Measurements from ENCODE around the gene BDNF. TPM values are rescaled to one million over a fixed set of nuclear protein-coding genes. Genes with fewer than 3 reads are reported as not detected.
A peak's percentile ranks its signal among the peaks of the same experiment; 100 is the strongest.

BDNF gene
- total and polyA plus RNA-seq, 2 of the 8 experiments (the other 6 are each of a cell fraction or from before 2014, with no cell fraction given), result 2.4 to 5.4 TPM

DNA sequence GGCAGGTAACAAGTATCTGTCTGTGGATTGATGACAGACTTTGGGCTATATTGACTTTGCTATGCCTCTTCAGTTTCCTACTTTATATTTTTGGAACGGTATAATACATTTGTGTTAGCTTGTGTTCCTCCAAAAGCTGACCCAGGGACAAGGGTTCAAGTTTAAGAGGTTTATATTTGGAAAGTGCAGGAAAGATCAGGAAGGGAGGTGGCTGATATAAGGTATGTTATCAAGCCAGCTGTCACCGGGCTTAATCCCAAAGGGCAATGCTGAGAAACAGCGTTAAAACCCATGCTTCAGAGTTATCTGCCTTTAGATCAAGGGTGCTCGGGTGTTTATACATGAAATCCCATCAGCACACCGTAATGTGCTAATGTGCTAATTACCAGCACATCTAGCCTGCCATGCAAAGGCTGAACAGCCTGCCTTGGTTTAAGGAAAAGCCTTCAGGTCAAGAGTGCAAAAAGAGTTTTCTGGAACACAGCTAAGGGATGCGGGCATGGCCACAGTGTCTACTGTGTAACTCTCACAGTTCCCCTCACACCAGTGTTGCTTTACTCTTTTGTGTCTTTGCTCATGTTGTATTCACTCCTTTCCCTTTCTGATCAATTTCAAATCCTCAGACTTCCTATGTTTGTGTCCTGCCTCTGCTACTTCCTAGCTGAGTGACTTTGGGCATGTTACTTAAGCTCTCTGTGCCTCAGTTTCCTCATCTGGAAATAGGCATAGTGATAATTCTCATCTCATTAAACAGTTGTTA is 77.5 kb downstream of the BDNF start:
- Histone ChIP-seq H3K27ac (ENCODE audit: low read depth, low read length) (no peak overlapping the region), H2AK5ac (ENCODE audit: low read depth, low read length) (no peak overlapping the region), H3K23me2 (ENCODE audit: low read depth, low read length) (no peaks in the 10 kb centered on the region; the same call in 1 of the 2 replicates), H2BK12ac (ENCODE audit: low read depth, low read length) (no peak overlapping the region), H3K14ac (ENCODE audit: insufficient read length) (no peak overlapping the region), H3K27me3 (replicated peaks in 1 of 4; ENCODE audit: control insufficient read depth in 3 of 4, extremely low read depth in 1 of 4, insufficient read depth in 3 of 4, low read length in 3 of 4) (no peaks in the 10 kb centered on the region), H2BK5ac (ENCODE audit: low read depth, low read length) (no peak overlapping the region), H3K4me2 (ENCODE audit: insufficient read depth in 1 of 2, low read depth in 2 of 2, low read length in 2 of 2) (no peak overlapping the region; a peak in 1 of 4 replicates), H3K4me1 (replicated peaks in 1 of 4; ENCODE audit: control insufficient read depth in 3 of 4, insufficient read depth in 4 of 4, low read length in 3 of 4) (peaks cover 0 to 13% (median 1%) of the 10 kb centered on the region in 4 experiments; a peak in 3 of 7 replicates), H2BK20ac (ENCODE audit: low read length) (no peak overlapping the region), H3K4me3 (ENCODE audit: extremely low read depth in 1 of 4, insufficient read depth in 2 of 4, low read depth in 3 of 4, low read length in 4 of 4) (no peak overlapping the region), H4K91ac (replicated peaks; ENCODE audit: insufficient read length, low read length) (no peak overlapping the region), H3K18ac (ENCODE audit: extremely low read depth, low read length) (no peak overlapping the region), H3K9me3 (ENCODE audit: insufficient read depth in 2 of 2, low read depth in 1 of 2, low read length in 1 of 2) (no peaks in the 10 kb centered on the region), H2BK120ac (replicated peaks; ENCODE audit: low read depth, low read length) (no peak overlapping the region), H3K4ac (replicated peaks; ENCODE audit: insufficient read length, low read depth, low read length) (no peak overlapping the region), H4K8ac (ENCODE audit: extremely low read depth, insufficient read depth, low read length) (no peak overlapping the region), H3K36me3 (ENCODE audit: control insufficient read depth in 2 of 4, insufficient read depth in 4 of 4, low read length in 3 of 4) (peaks cover 30 to 94% (median 66%) of the 10 kb centered on the region in 4 experiments), H3K9ac (replicated peaks in 1 of 4; ENCODE audit: extremely low read depth in 1 of 4, low read depth in 3 of 4, low read length in 3 of 4) (no peak overlapping the region; a peak in 1 of 7 replicates), H2BK15ac (ENCODE audit: low read length) (no peak overlapping the region), H3K79me1 (ENCODE audit: low read depth, low read length) (peaks cover 9% of the 10 kb centered on the region; the same call in 1 of the 2 replicates), H4K5ac (ENCODE audit: insufficient read length, low read depth, low read length) (no peak overlapping the region), H3K79me2 (ENCODE audit: control insufficient read depth in 1 of 2, insufficient read depth in 2 of 2, low read length in 2 of 2) (peaks cover 0 to 18% of the 10 kb centered on the region in 2 experiments; a peak in 3 of 4 replicates), H2AFZ (ENCODE audit: low read length) (no peak overlapping the region), H3K23ac (ENCODE audit: insufficient read length) (no peak overlapping the region), H4K20me1 (replicated peaks in 1 of 2; ENCODE audit: control insufficient read depth in 1 of 2, insufficient read depth in 2 of 2, low read length in 2 of 2) (peaks cover 14 to 26% of the 10 kb centered on the region in 2 experiments), H3K56ac (replicated peaks; ENCODE audit: insufficient read length, low read depth, low read length) (no peak overlapping the region)
- no peak for DNase-seq (ENCODE audit: low read depth in 1 of 2, low spot score in 2 of 2)
- WGBS, 2 experiments (ENCODE audit: extremely low coverage in 1 of 2, insufficient coverage in 1 of 2, insufficient read length in 1 of 2, insufficient replicate concordance in 2 of 2, low coverage in 1 of 2, low lambda C conversion rate in 2 of 2, missing lambda C conversion rate in 1 of 2), result 93% methylated on average over 6 of the region's 6 CpGs; no CpG with 5 or more reads in 1 of the 2 experiments
- CTCF ChIA-PET (ENCODE audit: partially characterized antibody), result interaction anchor here (0.6 to 0.7 kb wide), 2 partner anchors 64 to 1422 kb away, joined by 3 read pairs; no protein-coding TSS in a partner anchor
- TF ChIP-seq POLR2A (IDR thresholded peaks at IDR 0.05; ENCODE audit: control extremely low read depth in 1 of 2, low read depth in 2 of 2, low read length in 2 of 2) (peak; percentile 55 to 82), SIRT6 (IDR thresholded peaks at IDR 0.05; ENCODE audit: low read length) (peak; percentile 15), POLR2AphosphoS5 (IDR thresholded peaks at IDR 0.05; ENCODE audit: low read depth, low read length) (peak; percentile 81), MAFK (IDR thresholded peaks at IDR 0.05; ENCODE audit: low read depth, low read length) (no peak), GABPA (IDR thresholded peaks at IDR 0.05; ENCODE audit: borderline replicate concordance, insufficient read depth, low read length) (no peak), CTBP2 (IDR thresholded peaks at IDR 0.05; ENCODE audit: borderline replicate concordance, insufficient read depth, insufficient read length, low read length) (no peak), NRF1 (IDR thresholded peaks at IDR 0.05; ENCODE audit: low read depth, low read length) (0 out of 2 replicates have a peak, but pooled peaks have one; percentile 7)
- TF ChIP-seq, protein P1, sequence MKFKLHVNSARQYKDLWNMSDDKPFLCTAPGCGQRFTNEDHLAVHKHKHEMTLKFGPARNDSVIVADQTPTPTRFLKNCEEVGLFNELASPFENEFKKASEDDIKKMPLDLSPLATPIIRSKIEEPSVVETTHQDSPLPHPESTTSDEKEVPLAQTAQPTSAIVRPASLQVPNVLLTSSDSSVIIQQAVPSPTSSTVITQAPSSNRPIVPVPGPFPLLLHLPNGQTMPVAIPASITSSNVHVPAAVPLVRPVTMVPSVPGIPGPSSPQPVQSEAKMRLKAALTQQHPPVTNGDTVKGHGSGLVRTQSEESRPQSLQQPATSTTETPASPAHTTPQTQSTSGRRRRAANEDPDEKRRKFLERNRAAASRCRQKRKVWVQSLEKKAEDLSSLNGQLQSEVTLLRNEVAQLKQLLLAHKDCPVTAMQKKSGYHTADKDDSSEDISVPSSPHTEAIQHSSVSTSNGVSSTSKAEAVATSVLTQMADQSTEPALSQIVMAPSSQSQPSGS (IDR thresholded peaks at IDR 0.05; ENCODE audit: low read length), result peak; percentile 47
- POLR2A ChIA-PET (ENCODE audit: partially characterized antibody), result interaction anchor here (0.6 to 13.3 kb wide), 17 partner anchors 10 to 119 kb away, joined by 3 to 208 read pairs (median 5); partner anchors contain the start of gene BDNF
- FAIRE-seq, result no peak
